Chondrocyte (in vitro differentiated cells): ENCODE results near the gene ACAP3. TPM values are rescaled to one million over a fixed set of nuclear protein-coding genes. Genes with fewer than 3 reads are reported as not detected.

Experiments
- DNase-seq: peaks from one replicate; pipeline ENCODE4 v3.0.0; 2021; ENCODE audit warnings: mixed read lengths, low spot score
- H3K27ac Mint-ChIP-seq: one replicate; pipeline ENCODE4 v1.8.0; 2021; ENCODE audit warnings: mild to moderate bottlenecking, moderate library complexity, mixed read lengths; ENCODE audit not compliant: unreplicated experiment
- H3K27me3 Mint-ChIP-seq: 2 replicates; pipeline ENCODE4 v1.8.0; 2021; ENCODE audit warnings: low read depth, mixed read lengths
- H3K36me3 Mint-ChIP-seq: 2 replicates; pipeline ENCODE4 v1.8.0; 2021; ENCODE audit warnings: low read depth, mixed read lengths
- H3K4me1 Mint-ChIP-seq: 2 replicates; pipeline ENCODE4 v1.8.0; 2021; ENCODE audit warnings: low read depth, mild to moderate bottlenecking, mixed read lengths
- H3K4me3 Mint-ChIP-seq: one replicate; pipeline ENCODE4 v1.8.0; 2021; ENCODE audit warnings: mild to moderate bottlenecking, moderate library complexity, mixed read lengths; ENCODE audit not compliant: unreplicated experiment
- H3K9me3 Mint-ChIP-seq: 2 replicates; pipeline ENCODE4 v1.8.0; 2021; ENCODE audit warnings: low read depth, mixed read lengths
- CTCF ChIP-seq: fragments of 200-600 bp; sonication (generic); IDR thresholded peaks from 2 replicates; pipeline ENCODE4 v1.5.0; 2021; ENCODE audit warnings: antibody characterized with exemption, mild to moderate bottlenecking, moderate library complexity
- total RNA-seq: library from RNA; stranded (reverse); gene quantifications from 3 replicates; pipeline ENCODE4 v1.2.1, GENCODE V29; 2021

The ACAP3 gene
- total RNA-seq, 1 donor from 2014 or later = 51.9 TPM

- no peaks in the 10 kb centered on the region for H3K9me3 Mint-ChIP-seq
- no peak for DNase-seq
- peaks cover 29% of the 10 kb centered on the region for H3K4me1 Mint-ChIP-seq
- H3K27ac Mint-ChIP-seq = peak overlapping the region; percentile 58
- no peaks in the 10 kb centered on the region for H3K36me3 Mint-ChIP-seq
- no peaks in the 10 kb centered on the region for H3K27me3 Mint-ChIP-seq
- peak overlapping the region; percentile 22 for H3K4me3 Mint-ChIP-seq
- no peak for TF ChIP-seq CTCF
Observed at GRCh38 chr1:1275836-1276235, 31.9 kb downstream of the ACAP3 start.

- H3K27ac Mint-ChIP-seq = no peak overlapping the region
- no peak for TF ChIP-seq CTCF
- no peaks in the 10 kb centered on the region for H3K36me3 Mint-ChIP-seq
- H3K4me3 Mint-ChIP-seq = peak overlapping the region; percentile 67
- H3K27me3 Mint-ChIP-seq = no peaks in the 10 kb centered on the region
- H3K9me3 Mint-ChIP-seq = no peaks in the 10 kb centered on the region
- H3K4me1 Mint-ChIP-seq = peaks cover 38% of the 10 kb centered on the region
- DNase-seq = no peak
Observed at GRCh38 chr1:1274931-1275431, 32.7 kb downstream of the ACAP3 start.

GRCh38 chr1:1274299-1274930, 33.3 kb downstream of the ACAP3 start:
- no peaks in the 10 kb centered on the region for H3K9me3 Mint-ChIP-seq
- H3K27ac Mint-ChIP-seq = no peak overlapping the region
- H3K36me3 Mint-ChIP-seq = no peaks in the 10 kb centered on the region
- no peak for TF ChIP-seq CTCF
- H3K4me1 Mint-ChIP-seq = peaks cover 41% of the 10 kb centered on the region
- no peak for DNase-seq
- H3K27me3 Mint-ChIP-seq = no peaks in the 10 kb centered on the region
- peak overlapping the region; percentile 67 for H3K4me3 Mint-ChIP-seq

GRCh38 chr1:1273512-1274298, 34.0 kb downstream of the ACAP3 start, which contains the start of gene UBE2J2:
Gene UBE2J2 (minus strand): TSS chr1:1273854. CDS start chr1:1267992, 5,862 bp downstream.
- Mint-ChIP-seq H3K9me3 (no peaks in the 10 kb centered on the region), H3K36me3 (no peaks in the 10 kb centered on the region), H3K4me3 (peak within 1 kb of the TSS; percentile 87), H3K27me3 (no peaks in the 10 kb centered on the region), H3K4me1 (peaks cover 41% of the 10 kb centered on the region), H3K27ac (peak within 1 kb of the TSS; percentile 93)
- DNase-seq = peak; percentile 97
- TF ChIP-seq CTCF = peak; percentile 45

GRCh38 chr1:1273209-1273511, 34.6 kb downstream of the ACAP3 start:
- Mint-ChIP-seq H3K27me3 (no peaks in the 10 kb centered on the region), H3K27ac (peak overlapping the region; percentile 93), H3K36me3 (no peaks in the 10 kb centered on the region), H3K4me3 (peak overlapping the region; percentile 87), H3K9me3 (no peaks in the 10 kb centered on the region), H3K4me1 (peaks cover 41% of the 10 kb centered on the region)
- no peak for DNase-seq
- no peak for TF ChIP-seq CTCF
